Progenitor cell of endocrine pancreas (in vitro differentiated cells): ENCODE measurements around the gene RNF208. TPM values are rescaled to one million over a fixed set of nuclear protein-coding genes. Genes with fewer than 3 reads are reported as not detected.

ENCODE experiments used
- DNase-seq: peaks from one replicate; pipeline ENCODE4 v3.0.0; 2021; ENCODE audit warnings: low spot score; ENCODE audit not compliant: unreplicated experiment
- H3K27ac Mint-ChIP-seq: 2 replicates; pipeline ENCODE4 v1.8.0; 2021; ENCODE audit warnings: mild to moderate bottlenecking, moderate library complexity, mixed read lengths
- H3K27me3 Mint-ChIP-seq: 2 replicates; pipeline ENCODE4 v1.8.0; 2021; ENCODE audit warnings: mixed read lengths
- H3K36me3 Mint-ChIP-seq: 2 replicates; pipeline ENCODE4 v1.8.0; 2022; ENCODE audit warnings: mixed read lengths; ENCODE audit not compliant: insufficient read depth
- H3K4me1 Mint-ChIP-seq: 2 replicates; pipeline ENCODE4 v1.8.0; 2021; ENCODE audit warnings: low read depth, mixed read lengths
- H3K4me3 Mint-ChIP-seq: 2 replicates; pipeline ENCODE4 v1.8.0; 2021; ENCODE audit warnings: low read depth, mild to moderate bottlenecking, moderate library complexity, mixed read lengths
- H3K9me3 Mint-ChIP-seq: 2 replicates; pipeline ENCODE4 v1.8.0; 2021; ENCODE audit warnings: low read depth, mixed read lengths
- total RNA-seq: library from RNA; stranded (reverse); gene quantifications from 2 replicates; pipeline ENCODE4 v1.2.1, GENCODE V29; 2021
- TF ChIP-seq, protein P1 (sequence below): fragments of 200-600 bp; sonication (generic); IDR thresholded peaks from one replicate; pipeline ENCODE4 v1.5.0; 2021; ENCODE audit warnings: antibody characterized with exemption, mild to moderate bottlenecking; ENCODE audit not compliant: unreplicated experiment

The RNF208 gene
- total RNA-seq, 1 donor from 2014 or later, result 25.7 TPM

DNA sequence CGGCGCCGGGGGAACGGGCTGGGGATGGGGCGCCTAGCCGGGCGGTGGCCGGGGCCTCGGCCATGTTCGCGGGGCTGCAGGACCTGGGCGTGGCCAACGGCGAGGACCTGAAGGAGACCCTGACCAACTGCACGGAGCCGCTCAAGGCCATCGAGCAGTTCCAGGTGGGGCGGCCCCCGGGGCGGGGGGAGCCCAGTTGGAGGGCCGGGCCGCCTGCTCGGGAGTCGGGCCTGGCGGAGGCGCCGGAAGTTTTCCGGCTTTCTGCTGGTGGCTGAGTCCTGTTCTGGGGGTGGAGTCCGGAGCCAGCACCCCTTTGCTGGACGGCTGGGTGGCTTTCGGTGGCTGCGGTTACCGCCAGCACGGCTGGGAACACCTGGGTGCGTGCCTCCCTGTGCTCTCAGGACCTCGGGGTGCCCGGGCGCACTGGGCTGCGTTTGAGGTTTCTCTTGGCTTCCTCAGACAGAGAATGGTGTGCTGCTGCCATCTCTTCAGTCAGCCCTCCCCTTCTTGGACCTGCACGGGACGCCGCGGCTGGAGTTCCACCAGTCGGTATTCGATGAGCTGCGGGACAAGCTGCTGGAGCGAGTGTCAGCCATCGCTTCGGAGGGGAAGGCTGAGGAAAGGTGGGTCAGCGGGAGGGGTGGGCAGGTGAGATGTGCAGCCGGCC is 33.5 kb upstream of the RNF208 start:
- peak; percentile 50 for DNase-seq
- peak overlapping the region; percentile 56 for H3K27ac Mint-ChIP-seq
- H3K4me1 Mint-ChIP-seq, result peaks cover 8% of the 10 kb centered on the region
- H3K4me3 Mint-ChIP-seq, result peak overlapping the region; percentile 84
- no peaks in the 10 kb centered on the region for H3K27me3 Mint-ChIP-seq
- H3K9me3 Mint-ChIP-seq, result no peaks in the 10 kb centered on the region
- no peaks in the 10 kb centered on the region for H3K36me3 Mint-ChIP-seq
- TF ChIP-seq, protein P1, sequence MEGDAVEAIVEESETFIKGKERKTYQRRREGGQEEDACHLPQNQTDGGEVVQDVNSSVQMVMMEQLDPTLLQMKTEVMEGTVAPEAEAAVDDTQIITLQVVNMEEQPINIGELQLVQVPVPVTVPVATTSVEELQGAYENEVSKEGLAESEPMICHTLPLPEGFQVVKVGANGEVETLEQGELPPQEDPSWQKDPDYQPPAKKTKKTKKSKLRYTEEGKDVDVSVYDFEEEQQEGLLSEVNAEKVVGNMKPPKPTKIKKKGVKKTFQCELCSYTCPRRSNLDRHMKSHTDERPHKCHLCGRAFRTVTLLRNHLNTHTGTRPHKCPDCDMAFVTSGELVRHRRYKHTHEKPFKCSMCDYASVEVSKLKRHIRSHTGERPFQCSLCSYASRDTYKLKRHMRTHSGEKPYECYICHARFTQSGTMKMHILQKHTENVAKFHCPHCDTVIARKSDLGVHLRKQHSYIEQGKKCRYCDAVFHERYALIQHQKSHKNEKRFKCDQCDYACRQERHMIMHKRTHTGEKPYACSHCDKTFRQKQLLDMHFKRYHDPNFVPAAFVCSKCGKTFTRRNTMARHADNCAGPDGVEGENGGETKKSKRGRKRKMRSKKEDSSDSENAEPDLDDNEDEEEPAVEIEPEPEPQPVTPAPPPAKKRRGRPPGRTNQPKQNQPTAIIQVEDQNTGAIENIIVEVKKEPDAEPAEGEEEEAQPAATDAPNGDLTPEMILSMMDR, result no peak

DNA sequence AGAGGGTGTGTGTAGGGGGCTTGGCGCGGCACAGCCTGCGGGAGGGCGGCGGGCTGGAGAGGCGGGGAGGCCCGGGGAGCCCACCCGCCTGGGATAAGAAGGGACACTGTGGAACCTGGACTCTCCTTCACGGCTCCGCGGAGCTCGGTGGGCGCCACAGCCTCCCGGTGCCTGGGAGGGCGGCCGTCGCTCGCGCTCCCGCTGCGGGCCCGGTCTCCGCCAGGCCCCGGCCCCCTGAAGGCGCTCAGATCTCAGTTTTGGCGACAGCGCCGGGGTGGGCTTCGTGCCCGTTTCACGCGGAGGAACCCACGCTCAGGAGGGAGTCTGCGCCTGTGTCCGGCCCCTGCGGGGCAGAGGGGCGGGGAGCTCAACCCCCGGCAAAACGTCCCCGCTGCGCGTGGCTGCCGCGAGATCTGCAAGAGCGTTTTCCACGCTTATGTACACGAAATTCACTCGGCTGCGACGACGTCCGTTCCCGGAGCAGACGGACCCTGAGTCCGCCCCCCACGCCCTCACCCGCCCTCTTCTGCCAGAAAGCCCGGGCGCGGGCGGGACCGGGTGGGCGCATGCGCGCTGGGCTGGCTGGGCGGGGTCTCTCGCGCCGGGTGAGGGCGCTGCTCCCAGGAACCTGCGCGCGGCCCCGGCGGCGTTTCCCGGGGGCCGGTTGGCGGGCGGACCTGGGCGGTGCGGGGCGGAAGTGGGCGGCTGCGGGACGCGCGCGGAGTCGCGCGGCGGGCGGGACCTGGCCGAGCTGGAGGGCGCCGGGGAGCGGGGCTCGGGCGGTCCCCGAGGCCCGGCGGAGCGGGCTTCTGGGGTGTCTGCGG is 32.8 kb upstream of the RNF208 start, which contains the start of gene NELFB:
Gene NELFB (plus strand): TSS at position 704 of the 824 bp plus-strand sequence.
- Mint-ChIP-seq H3K4me1 (peaks cover 8% of the 10 kb centered on the region), H3K27me3 (no peaks in the 10 kb centered on the region), H3K4me3 (peak within 1 kb of the TSS; percentile 84), H3K27ac (peak within 1 kb of the TSS; percentile 86), H3K9me3 (no peaks in the 10 kb centered on the region), H3K36me3 (no peaks in the 10 kb centered on the region)
- TF ChIP-seq, protein P1, result no peak
- DNase-seq, result peak; percentile 96

DNA sequence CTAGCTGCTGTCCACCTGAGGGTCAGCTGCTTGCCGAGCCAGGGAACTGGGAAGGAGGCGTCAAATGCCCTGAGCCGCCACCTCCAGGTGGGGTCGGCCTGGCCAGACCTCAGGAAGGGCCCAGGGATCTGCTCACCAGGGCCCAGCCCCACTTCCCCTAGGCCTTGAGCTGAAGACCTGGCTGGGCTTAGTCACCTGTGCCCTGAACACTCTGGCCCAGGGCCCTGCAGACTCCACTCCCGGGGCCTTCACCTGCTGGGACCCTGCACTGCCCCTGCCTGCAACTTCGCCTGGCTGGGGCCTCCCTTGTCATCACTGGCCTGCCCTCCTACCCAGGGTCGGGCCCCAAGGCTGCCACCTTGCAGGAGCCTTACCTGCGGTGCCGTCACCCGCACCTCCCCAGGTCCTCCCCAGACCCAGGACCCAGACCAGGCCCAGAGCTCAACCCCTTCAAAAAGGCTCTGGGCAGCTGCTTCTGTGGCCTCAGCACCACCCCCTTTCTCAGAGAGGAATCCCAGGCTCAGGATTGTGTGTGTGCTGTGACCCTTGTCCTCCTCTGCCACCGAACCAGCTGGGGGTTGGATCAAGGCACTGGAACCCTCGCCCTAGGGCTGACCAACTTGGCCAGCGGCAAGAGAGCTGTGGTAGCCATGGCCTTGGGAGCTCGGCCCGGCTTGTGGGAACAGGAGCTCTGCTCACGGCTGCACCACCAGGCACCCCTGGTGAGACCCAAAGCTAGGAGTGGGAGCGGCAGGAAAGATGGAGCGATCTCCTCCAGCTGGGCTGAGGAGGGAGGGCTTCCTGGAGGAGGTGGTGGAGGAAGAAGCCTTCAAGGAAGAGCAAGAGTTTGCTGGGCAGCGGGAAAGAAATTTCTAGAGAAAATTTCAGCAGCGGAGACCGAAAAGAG is 31.9 kb upstream of the RNF208 start:
- H3K36me3 Mint-ChIP-seq, result no peaks in the 10 kb centered on the region
- TF ChIP-seq, protein P1, result no peak
- DNase-seq, result no peak
- H3K4me1 Mint-ChIP-seq, result peaks cover 8% of the 10 kb centered on the region
- H3K4me3 Mint-ChIP-seq, result peak overlapping the region; percentile 83
- H3K9me3 Mint-ChIP-seq, result no peaks in the 10 kb centered on the region
- H3K27me3 Mint-ChIP-seq, result no peaks in the 10 kb centered on the region
- peak overlapping the region; percentile 86 for H3K27ac Mint-ChIP-seq

DNA sequence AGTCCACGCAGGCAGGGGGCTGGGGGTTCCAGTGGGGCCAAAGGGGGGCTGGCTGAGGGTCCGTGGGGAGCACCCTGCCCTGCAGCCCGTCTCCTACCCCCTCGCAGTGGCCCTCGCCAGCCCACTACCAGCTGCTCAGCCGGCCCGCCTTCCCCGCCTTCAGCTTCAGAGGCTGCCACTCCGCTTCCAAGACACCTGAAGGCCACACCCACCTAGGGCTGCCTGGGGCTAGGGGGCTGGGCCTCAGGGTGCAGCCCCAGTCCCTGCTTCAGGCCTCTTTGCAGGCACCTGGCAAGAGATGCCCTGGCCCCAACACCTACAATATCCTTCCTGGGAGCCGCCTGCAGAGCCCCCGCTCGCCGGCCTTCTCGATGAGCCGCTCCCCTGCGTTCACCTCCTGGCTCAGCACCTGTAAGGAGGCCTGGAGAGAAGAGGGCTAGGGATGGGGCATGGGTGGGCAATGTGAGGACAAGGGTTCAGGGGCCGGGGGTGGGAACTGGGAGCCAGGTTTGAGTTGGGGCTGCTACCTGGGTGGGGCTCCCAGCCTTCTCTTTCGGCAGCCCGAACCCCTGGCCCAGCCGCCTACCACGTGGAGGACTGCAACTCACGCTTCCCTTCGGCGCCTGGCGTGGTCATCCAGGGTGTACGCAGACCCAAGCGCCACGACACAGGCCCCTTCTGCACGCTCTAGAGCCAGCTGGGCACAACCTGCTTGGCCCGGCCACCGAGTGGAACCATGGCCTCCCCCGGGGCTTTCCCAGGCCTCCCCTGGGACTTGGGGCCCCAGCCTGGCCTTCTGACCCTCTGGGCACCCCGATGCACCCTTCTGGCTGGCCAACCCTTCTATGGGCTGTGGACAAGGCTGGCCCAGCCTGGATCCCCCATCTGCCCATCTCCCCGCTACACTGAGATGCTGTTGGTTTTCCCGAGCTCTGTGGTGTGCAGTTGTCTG is 30.8 kb upstream of the RNF208 start:
- H3K36me3 Mint-ChIP-seq, result no peaks in the 10 kb centered on the region
- DNase-seq, result no peak
- no peak overlapping the region for H3K27ac Mint-ChIP-seq
- H3K27me3 Mint-ChIP-seq, result no peaks in the 10 kb centered on the region
- TF ChIP-seq, protein P1, result no peak
- no peaks in the 10 kb centered on the region for H3K9me3 Mint-ChIP-seq
- H3K4me1 Mint-ChIP-seq, result peaks cover 8% of the 10 kb centered on the region
- H3K4me3 Mint-ChIP-seq, result no peak overlapping the region
